ENCODE measurements around the gene MAB21L3.

MAB21L3 gene

GRCh38 chr1:116111524-116112021 lies 374 bp downstream of the MAB21L3 start:
- DNase-seq (ENCODE audit: low read depth in 2 of 2) = no peak

- DNase-seq (ENCODE audit: low read depth in 2 of 2) = no peak
Observed at GRCh38 chr1:116112388-116113140, 1.4 kb downstream of the MAB21L3 start.

GRCh38 chr1:116113615-116114014 lies 2.4 kb downstream of the MAB21L3 start:
- no peak for DNase-seq (ENCODE audit: low read depth in 2 of 2)

GRCh38 chr1:116115476-116116439 lies 4.6 kb downstream of the MAB21L3 start:
- DNase-seq (ENCODE audit: low read depth in 2 of 2) = no peak

- DNase-seq (ENCODE audit: low read depth in 2 of 2) = no peak
Observed at GRCh38 chr1:116118471-116118870, 7.3 kb downstream of the MAB21L3 start.

GRCh38 chr1:116119876-116120275 lies 8.7 kb downstream of the MAB21L3 start:
- DNase-seq (ENCODE audit: low read depth in 2 of 2) = no peak

GRCh38 chr1:116122955-116123757 lies 12.0 kb downstream of the MAB21L3 start:
- DNase-seq (ENCODE audit: low read depth in 2 of 2) = no peak

GRCh38 chr1:116123837-116124533 lies 12.8 kb downstream of the MAB21L3 start:
- DNase-seq (ENCODE audit: low read depth in 2 of 2) = no peak

GRCh38 chr1:116125758-116126157 lies 14.6 kb downstream of the MAB21L3 start:
- no peak for DNase-seq (ENCODE audit: low read depth in 2 of 2)

- no peak for DNase-seq (ENCODE audit: low read depth in 2 of 2)
Observed at GRCh38 chr1:116126281-116126680, 15.1 kb downstream of the MAB21L3 start.

GRCh38 chr1:116127123-116127847 lies 16.1 kb downstream of the MAB21L3 start:
- DNase-seq (ENCODE audit: low read depth in 2 of 2) = no peak

GRCh38 chr1:116127848-116128540 lies 16.8 kb downstream of the MAB21L3 start:
- no peak for DNase-seq (ENCODE audit: low read depth in 2 of 2)

- DNase-seq (ENCODE audit: low read depth in 2 of 2) = peak; percentile 37 to 47
Observed at GRCh38 chr1:116128664-116129063, 17.5 kb downstream of the MAB21L3 start.

GRCh38 chr1:116129537-116129936 lies 18.3 kb downstream of the MAB21L3 start:
- DNase-seq (ENCODE audit: low read depth in 2 of 2) = no peak

GRCh38 chr1:116130356-116130755 lies 19.2 kb downstream of the MAB21L3 start:
- no peak for DNase-seq (ENCODE audit: low read depth in 2 of 2)

GRCh38 chr1:116131170-116131569 lies 20.0 kb downstream of the MAB21L3 start:
- no peak for DNase-seq (ENCODE audit: low read depth in 2 of 2)

GRCh38 chr1:116131866-116132605 lies 20.8 kb downstream of the MAB21L3 start:
- DNase-seq (ENCODE audit: low read depth in 2 of 2) = no peak

- no peak for DNase-seq (ENCODE audit: low read depth in 2 of 2)
Observed at GRCh38 chr1:116133696-116134475, 22.7 kb downstream of the MAB21L3 start.

- DNase-seq (ENCODE audit: low read depth in 2 of 2) = no peak
Observed at GRCh38 chr1:116134476-116134773, 23.2 kb downstream of the MAB21L3 start.
